HepG2 (cell line): Measurements from ENCODE around the gene RAD17. TPM values are rescaled to one million over a fixed set of nuclear protein-coding genes. Genes with fewer than 3 reads are reported as not detected.

Source experiments
- ATAC-seq: fragments of 200-7000 bp; cut with Tn5 transposase; 3 replicates; pipeline ENCODE4 v1.9.1; 2020; ENCODE audit warnings: mild to moderate bottlenecking, moderate library complexity
- BruUV-seq: library from RNA; stranded (reverse); fragments of 400-500 nt; replicated peaks from 2 replicates; lab custom pipeline; 2021; lab: Mats Ljungman, UMichigan
- CTCF ChIA-PET: fragments of 300-600 bp; formaldehyde crosslinking; extraction: SDS; loops from one replicate; lab custom pipeline; 2021; ENCODE audit warnings: low total read pairs, inconsistent platforms, low intra/inter-chr PET ratio; lab: Yijun Ruan, JAX
- POLR2A ChIA-PET: fragments of 350-600 bp; sonication (Branson Sonifier 250); formaldehyde crosslinking; loops from one replicate; lab custom pipeline; 2020; ENCODE audit warnings: antibody characterized with exemption, inconsistent platforms; lab: Yijun Ruan, JAX
- DNase-seq: peaks from one replicate; pipeline ENCODE4 v3.0.0-alpha.2; 2015; ENCODE audit warnings: low spot score
- FAIRE-seq: peaks from 3 replicates; lab custom pipeline; 2011; peaks lifted over from hg19 to GRCh38; lab: Jason Lieb, UNC
- H2AFZ ChIP-seq: one replicate; pipeline ENCODE4 v1.6.1; 2011; ENCODE audit warnings: low read length, inconsistent platforms
- H3K27ac ChIP-seq: fragments of 300-600 bp; 3 replicates; pipeline ENCODE4 v1.8.0; 2011; ENCODE audit warnings: mixed run types, mild to moderate bottlenecking, mixed read lengths, low read length, inconsistent platforms; ENCODE audit not compliant: insufficient read depth; ENCODE audit errors: extremely low read length
- H3K27me3 ChIP-seq, 2 experiments: fragments of 200-600 bp in 1 of 2; 2 replicates in 1 of 2; 3 replicates in 1 of 2; pipeline versions ENCODE4 v1.6.0 to v1.8.0; 2011; ENCODE audit warnings: low read length in 2 of 2, mild to moderate bottlenecking in 2 of 2, moderate library complexity in 2 of 2, inconsistent platforms in 1 of 2; ENCODE audit not compliant: insufficient read depth in 2 of 2, control insufficient read depth in 1 of 2
- H3K36me3 ChIP-seq, 2 experiments: fragments of 200-600 bp in 1 of 2; replicated peaks in 1 of 2; 2 replicates in 1 of 2; 3 replicates in 1 of 2; pipeline versions ENCODE4 v1.5.1 to v1.8.0; 2011; ENCODE audit warnings: low read length in 2 of 2, inconsistent platforms in 1 of 2; ENCODE audit not compliant: insufficient read depth in 2 of 2, control insufficient read depth in 1 of 2
- H3K4me1 ChIP-seq: 2 replicates; pipeline ENCODE4 v1.5.1; 2012; ENCODE audit warnings: low read length, inconsistent platforms; ENCODE audit not compliant: insufficient read depth
- H3K4me2 ChIP-seq: 2 replicates; pipeline ENCODE4 v1.6.0; 2011; ENCODE audit warnings: low read depth, low read length, inconsistent platforms
- H3K4me3 ChIP-seq, 3 experiments: fragments of 200-600 bp in 1 of 3; sonication (generic), shearing (Covaris generic) in 1 of 3; replicated peaks in 1 of 3; 2 replicates each; pipeline ENCODE4 v1.5.1; 2011 to 2016; ENCODE audit warnings: low read length in 3 of 3, inconsistent platforms in 2 of 3, low read depth in 2 of 3, mild to moderate bottlenecking in 2 of 3, control low read depth in 1 of 3, mixed read lengths in 1 of 3; ENCODE audit not compliant: insufficient read depth in 1 of 3
- H3K79me2 ChIP-seq: one replicate; pipeline ENCODE4 v1.6.1; 2011; ENCODE audit warnings: low read length, inconsistent platforms; ENCODE audit not compliant: insufficient read depth
- H3K9ac ChIP-seq: 2 replicates; pipeline ENCODE4 v1.6.0; 2011; ENCODE audit warnings: mild to moderate bottlenecking, low read depth, low read length, inconsistent platforms; ENCODE audit not compliant: insufficient read depth
- H3K9me3 ChIP-seq: 2 replicates; pipeline ENCODE4 v1.5.1; 2012; ENCODE audit warnings: mild to moderate bottlenecking, low read length
- H4K20me1 ChIP-seq: 2 replicates; pipeline ENCODE4 v1.6.0; 2011; ENCODE audit warnings: inconsistent platforms, mild to moderate bottlenecking, low read length, moderate library complexity; ENCODE audit not compliant: insufficient read depth
- ATF4 ChIP-seq, 2 experiments: fragments of 450-650 bp in 1 of 2; sonication (generic) in 1 of 2; formaldehyde crosslinking; IDR thresholded peaks; 2 replicates each; pipeline versions ENCODE4 v1.5.0 to v1.8.0; 2020 to 2022; ENCODE audit warnings: mild to moderate bottlenecking in 1 of 2, missing genetic modification reagents in 1 of 2
- HDAC1 ChIP-seq: sonication (generic); formaldehyde crosslinking; IDR thresholded peaks from 2 replicates; pipeline ENCODE4 v1.5.1; 2020; ENCODE audit warnings: mild to moderate bottlenecking, missing genetic modification reagents
- HNRNPLL ChIP-seq: fragments of 200-400 bp; formaldehyde crosslinking; IDR thresholded peaks from 2 replicates; pipeline ENCODE4 v1.6.1; 2017; ENCODE audit warnings: mild to moderate bottlenecking, low read depth, low read length; ENCODE audit not compliant: poor library complexity, severe bottlenecking
- JUNB ChIP-seq: sonication (generic); formaldehyde crosslinking; IDR thresholded peaks from 2 replicates; pipeline ENCODE4 v1.8.0; 2022; ENCODE audit warnings: missing genetic modification reagents, mild to moderate bottlenecking, borderline replicate concordance
- NBN ChIP-seq: fragments of 450-650 bp; conservative IDR thresholded peaks from 2 replicates; pipeline ENCODE4 v1.6.1; 2017
- NFYC ChIP-seq: IDR thresholded peaks from 2 replicates; pipeline ENCODE4 v1.6.1; 2016; ENCODE audit warnings: missing genetic modification reagents, missing compliant biosample characterization
- PTBP1 ChIP-seq: fragments of 200-400 bp; formaldehyde crosslinking; IDR thresholded peaks from 2 replicates; pipeline ENCODE4 v1.6.1; 2018; ENCODE audit warnings: low read length, low read depth; ENCODE audit not compliant: poor library complexity, severe bottlenecking
- SAP130 ChIP-seq: IDR thresholded peaks from 2 replicates; pipeline ENCODE4 v1.6.1; 2016; ENCODE audit warnings: low read depth
- SIX1 ChIP-seq: sonication (generic); formaldehyde crosslinking; IDR thresholded peaks from 2 replicates; pipeline ENCODE4 v1.4.0; 2020; ENCODE audit warnings: missing genetic modification reagents, borderline replicate concordance
- TEAD3 ChIP-seq: optimal IDR thresholded peaks from 2 replicates; pipeline ENCODE3; 2016; ENCODE audit warnings: borderline replicate concordance
- ZIK1 ChIP-seq: sonication (generic); formaldehyde crosslinking; IDR thresholded peaks from 2 replicates; pipeline ENCODE4 v1.5.0; 2020; ENCODE audit warnings: mild to moderate bottlenecking, low read depth, missing genetic modification reagents, borderline replicate concordance
- ZNF331 ChIP-seq: sonication (generic); formaldehyde crosslinking; IDR thresholded peaks from 2 replicates; pipeline ENCODE4 v1.4.0; 2020; ENCODE audit warnings: missing genetic modification reagents
- ZNF672 ChIP-seq: sonication (generic); formaldehyde crosslinking; IDR thresholded peaks from 2 replicates; pipeline ENCODE4 v1.8.1; 2022; ENCODE audit warnings: missing genetic modification reagents
- ZSCAN25 ChIP-seq: sonication (generic); formaldehyde crosslinking; IDR thresholded peaks from 2 replicates; pipeline ENCODE4 v1.8.0; 2022; ENCODE audit warnings: mild to moderate bottlenecking, missing genetic modification reagents
- ZZZ3 ChIP-seq: sonication (generic); formaldehyde crosslinking; IDR thresholded peaks from 2 replicates; pipeline ENCODE4 v1.4.0; 2020; ENCODE audit warnings: missing genetic modification reagents, mild to moderate bottlenecking, borderline replicate concordance
- WGBS: methylation state at CpG from one replicate; pipeline ENCODE4 v1.1.6; 2017; ENCODE audit warnings: low lambda C conversion rate; 5-methylcytosine and 5-hydroxymethylcytosine counted together
- in situ Hi-C: cut with HindIII; loops from 2 replicates; pipeline ENCODE4 v1.10.0; 2017; ENCODE audit warnings: low pct_unique_long_range_greater_than_20kb; ENCODE audit not compliant: extremely low pct_ligation_motif_present
- intact Hi-C: fragments of 100-400 bp; cut with micrococcal nuclease; formaldehyde crosslinking; loops from one replicate; pipeline ENCODE4 v1.10.0; 2022; ENCODE audit not compliant: unreplicated experiment
- polyA plus RNA-seq, 8 experiments: library from polyadenylated mRNA; depleted of rRNA in 3 of 8; stranded (reverse) in 7 of 8; unstranded in 1 of 8; fragments of >200 nt; fragmentation: Illumina TruSeq in 4 of 8; extraction: Trizol in 4 of 8; gene quantifications; 2 replicates each; pipeline versions ENCODE4 v1.2.1 to v1.2.3, GENCODE V29; 2011 to 2016; ENCODE audit warnings: low read depth in 4 of 8, missing spikeins in 1 of 8, mixed read lengths in 1 of 8; ENCODE audit not compliant: insufficient read depth in 1 of 8
- total RNA-seq, 5 experiments: library from RNA; depleted of rRNA; stranded (reverse); fragments of >200 nt; fragmentation: Illumina TruSeq; extraction: Trizol; gene quantifications; 2 replicates each; pipeline ENCODE4 v1.2.3, GENCODE V29; 2016; ENCODE audit warnings: low read depth in 1 of 5
- TF ChIP-seq, protein P1 (sequence below): sonication (generic); formaldehyde crosslinking; conservative IDR thresholded peaks from 2 replicates; pipeline ENCODE4 v1.8.0; 2022; ENCODE audit warnings: missing genetic modification reagents
- TF ChIP-seq, protein P2 (sequence below): sonication (generic); formaldehyde crosslinking; IDR thresholded peaks from 2 replicates; pipeline ENCODE4 v1.5.1; 2020; ENCODE audit warnings: missing genetic modification reagents, mild to moderate bottlenecking, borderline replicate concordance
- TF ChIP-seq, protein P3 (sequence below): sonication (generic); formaldehyde crosslinking; IDR thresholded peaks from 2 replicates; pipeline ENCODE4 v1.5.1; 2020; ENCODE audit warnings: missing genetic modification reagents, mild to moderate bottlenecking, borderline replicate concordance

The RAD17 gene
- total and polyA plus RNA-seq, 2 of the 13 experiments (the other 11 are each of a cell fraction or from before 2014, with no cell fraction given) = 24.0 to 25.9 TPM

DNA sequence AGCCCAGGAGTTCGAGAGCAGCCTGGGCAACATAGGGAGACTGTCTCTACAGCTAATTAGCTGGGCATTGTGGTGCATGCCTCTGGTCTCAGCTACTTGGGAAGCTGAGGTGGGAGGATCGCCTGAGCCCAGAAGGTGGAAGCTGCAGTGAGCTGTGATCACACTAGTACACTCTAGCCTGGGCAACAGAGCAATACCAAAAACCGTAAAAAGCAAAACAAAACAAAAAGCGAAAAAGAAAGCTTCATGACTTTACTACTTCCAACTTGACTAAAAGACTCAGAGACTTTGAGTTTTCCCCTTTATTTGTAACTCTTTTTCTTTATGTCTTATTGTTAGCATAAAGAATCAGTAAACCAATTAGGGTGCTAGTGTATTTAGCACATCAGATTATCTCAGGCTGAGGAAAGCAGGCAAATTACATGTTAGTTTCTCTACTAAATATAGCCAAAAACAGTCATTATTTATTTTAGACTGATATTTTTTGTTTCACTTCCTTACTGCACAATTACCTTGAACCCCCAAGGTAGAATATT, 5.4 kb downstream of the RAD17 start:
- Histone ChIP-seq H3K4me3 (no peak overlapping the region), H3K79me2 (peaks cover 22% of the 10 kb centered on the region), H3K27me3 (no peaks in the 10 kb centered on the region; a peak in 1 of 5 replicates), H3K4me2 (no peak overlapping the region), H4K20me1 (no peaks in the 10 kb centered on the region), H3K27ac (no peak overlapping the region), H3K9ac (no peak overlapping the region), H3K36me3 (peaks cover 5 to 20% of the 10 kb centered on the region in 2 experiments), H3K4me1 (peaks cover 19% of the 10 kb centered on the region), H2AFZ (no peak overlapping the region), H3K9me3 (no peaks in the 10 kb centered on the region)
- in situ Hi-C loops = no loop called here
- intact Hi-C loops = no loop called here
- POLR2A ChIA-PET = no interaction called here
- FAIRE-seq (no peak), DNase-seq (no peak), ATAC-seq (no peak)
- WGBS = 93% methylated on average over 4 of the region's 4 CpGs
- BruUV-seq = no TSS peak
- CTCF ChIA-PET = no interaction called here
- no peak for TF ChIP-seq HNRNPLL
- no peak for TF ChIP-seq NFYC
- TF ChIP-seq TEAD3 (CRISPR knock-in tag) = no peak
- TF ChIP-seq ZIK1 (CRISPR knock-in tag) = no peak
- TF ChIP-seq ZZZ3 (CRISPR knock-in tag) = no peak
- no peak for TF ChIP-seq PTBP1
- TF ChIP-seq, protein P1, sequence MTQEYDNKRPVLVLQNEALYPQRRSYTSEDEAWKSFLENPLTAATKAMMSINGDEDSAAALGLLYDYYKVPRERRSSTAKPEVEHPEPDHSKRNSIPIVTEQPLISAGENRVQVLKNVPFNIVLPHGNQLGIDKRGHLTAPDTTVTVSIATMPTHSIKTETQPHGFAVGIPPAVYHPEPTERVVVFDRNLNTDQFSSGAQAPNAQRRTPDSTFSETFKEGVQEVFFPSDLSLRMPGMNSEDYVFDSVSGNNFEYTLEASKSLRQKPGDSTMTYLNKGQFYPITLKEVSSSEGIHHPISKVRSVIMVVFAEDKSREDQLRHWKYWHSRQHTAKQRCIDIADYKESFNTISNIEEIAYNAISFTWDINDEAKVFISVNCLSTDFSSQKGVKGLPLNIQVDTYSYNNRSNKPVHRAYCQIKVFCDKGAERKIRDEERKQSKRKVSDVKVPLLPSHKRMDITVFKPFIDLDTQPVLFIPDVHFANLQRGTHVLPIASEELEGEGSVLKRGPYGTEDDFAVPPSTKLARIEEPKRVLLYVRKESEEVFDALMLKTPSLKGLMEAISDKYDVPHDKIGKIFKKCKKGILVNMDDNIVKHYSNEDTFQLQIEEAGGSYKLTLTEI (CRISPR knock-in tag) = no peak
- TF ChIP-seq ZSCAN25 = no peak
- no peak for TF ChIP-seq JUNB
- TF ChIP-seq ZNF331 = no peak
- TF ChIP-seq, protein P2, sequence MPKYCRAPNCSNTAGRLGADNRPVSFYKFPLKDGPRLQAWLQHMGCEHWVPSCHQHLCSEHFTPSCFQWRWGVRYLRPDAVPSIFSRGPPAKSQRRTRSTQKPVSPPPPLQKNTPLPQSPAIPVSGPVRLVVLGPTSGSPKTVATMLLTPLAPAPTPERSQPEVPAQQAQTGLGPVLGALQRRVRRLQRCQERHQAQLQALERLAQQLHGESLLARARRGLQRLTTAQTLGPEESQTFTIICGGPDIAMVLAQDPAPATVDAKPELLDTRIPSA (CRISPR knock-in tag) = no peak
- TF ChIP-seq SIX1 (CRISPR knock-in tag) = no peak
- TF ChIP-seq HDAC1 (CRISPR knock-in tag) = no peak
- TF ChIP-seq, protein P3, sequence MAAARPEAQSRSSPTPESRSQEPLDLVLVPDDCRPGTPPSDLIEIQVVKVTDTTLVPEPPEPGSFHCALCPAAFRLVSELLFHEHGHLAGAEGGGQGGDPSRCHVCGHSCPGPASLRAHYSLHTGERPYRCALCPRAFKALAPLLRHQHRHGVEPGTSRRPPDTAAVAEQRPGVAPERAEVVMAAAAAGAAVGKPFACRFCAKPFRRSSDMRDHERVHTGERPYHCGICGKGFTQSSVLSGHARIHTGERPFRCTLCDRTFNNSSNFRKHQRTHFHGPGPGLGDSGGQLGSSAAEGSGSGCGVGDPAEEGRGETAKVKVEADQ = no peak
- no peak for TF ChIP-seq NBN
- no peak for TF ChIP-seq ATF4 (CRISPR knock-in tag; IDR thresholded peaks at IDR 0.05)
- TF ChIP-seq SAP130 (CRISPR knock-in tag) = no peak
- TF ChIP-seq ZNF672 (CRISPR knock-in tag) = no peak
